Transverse colon (tissue), 4 donors: Measurements from ENCODE around the gene KCNRG. TPM values are rescaled to one million over a fixed set of nuclear protein-coding genes. Genes with fewer than 3 reads are reported as not detected.

Source experiments
- DNase-seq: peaks from one replicate; pipeline ENCODE4 v3.0.0-alpha.2; 2019
- H3K27ac ChIP-seq, 4 donors: fragments of 200-600 bp; sonication (generic); 2 replicates each; pipeline ENCODE4 v1.5.1; 2016 to 2018; ENCODE audit warnings: inconsistent platforms in 4 of 4
- H3K27me3 ChIP-seq: fragments of 200-600 bp; sonication (generic); 2 replicates; pipeline ENCODE4 v1.5.1; 2017; ENCODE audit warnings: inconsistent platforms
- H3K36me3 ChIP-seq, 4 donors: fragments of 200-600 bp; sonication (generic); 2 replicates each; pipeline ENCODE4 v1.5.1; 2017 to 2019; ENCODE audit warnings: inconsistent platforms in 4 of 4
- H3K4me1 ChIP-seq, 4 donors: fragments of 200-600 bp; sonication (generic); 2 replicates each; pipeline ENCODE4 v1.5.1; 2017 to 2020; ENCODE audit warnings: inconsistent platforms in 4 of 4
- H3K4me3 ChIP-seq, 4 donors: fragments of 200-600 bp; sonication (generic); 1 replicate in 1 of 4; 2 replicates in 3 of 4; pipeline versions ENCODE4 v1.5.1 to v1.6.1; 2017 to 2019; ENCODE audit warnings: inconsistent platforms in 4 of 4
- H3K9me3 ChIP-seq, 2 donors: fragments of 200-600 bp; sonication (generic); 2 replicates each; pipeline ENCODE4 v1.5.1; 2017 to 2019; ENCODE audit warnings: inconsistent platforms in 2 of 2
- CTCF ChIP-seq, 5 experiments: fragments of 200-600 bp in 3 of 5; fragments of 450-650 bp in 2 of 5; sonication (generic) in 3 of 5; IDR thresholded peaks; 1 replicate in 2 of 5; 2 replicates in 3 of 5; pipeline ENCODE4 v1.5.1; 2016 to 2017; ENCODE audit warnings: antibody characterized with exemption in 5 of 5, inconsistent platforms in 3 of 5, mild to moderate bottlenecking in 2 of 5, moderate library complexity in 1 of 5
- EP300 ChIP-seq: sonication (generic); formaldehyde crosslinking; IDR thresholded peaks from one replicate; pipeline ENCODE4 v1.6.1; 2017; ENCODE audit warnings: antibody characterized with exemption, low read depth
- POLR2A ChIP-seq: fragments of 450-650 bp; IDR thresholded peaks from one replicate; pipeline ENCODE4 v1.6.1; 2016; ENCODE audit warnings: antibody characterized with exemption, mild to moderate bottlenecking, moderate library complexity
- POLR2AphosphoS5 ChIP-seq, 3 donors: sonication (generic); formaldehyde crosslinking; IDR thresholded peaks; one replicate each; pipeline ENCODE4 v1.6.1; 2016; ENCODE audit warnings: antibody characterized with exemption in 3 of 3
- WGBS, 2 donors: methylation state at CpG; one replicate each; pipeline ENCODE4 v1.1.5; 2018; ENCODE audit warnings: low coverage in 1 of 2; 5-methylcytosine and 5-hydroxymethylcytosine counted together
- in situ Hi-C, 4 donors: fragments of 200-750 bp; cut with MboI; loops; one replicate each; pipeline versions ENCODE4 v1.15.0 to v1.15.1; 2017; ENCODE audit warnings: low sequenced_read_pairs in 3 of 4, low pct_ligation_motif_present in 1 of 4, low pct_unique_long_range_greater_than_20kb in 1 of 4
- intact Hi-C: fragments of 100-400 bp; cut with DNase I; formaldehyde crosslinking; loops from one replicate; pipeline ENCODE4 v1.15.1; 2023; ENCODE audit warnings: low total_unique reads
- total RNA-seq, 4 donors: library from RNA; depleted of rRNA; stranded (reverse); fragments of >200 nt; gene quantifications; one replicate each; pipeline ENCODE4 v1.1.0, GENCODE V29; 2016

The KCNRG gene
- total RNA-seq, 4 donors from 2014 or later, result 2.9 to 3.7 TPM; not detected in 2

- peaks cover 0 to 38% (median 11%) of the 10 kb centered on the region in 4 donors for H3K36me3 ChIP-seq
- H3K9me3 ChIP-seq, result no peaks in the 10 kb centered on the region
- peaks cover 4 to 22% (median 8%) of the 10 kb centered on the region in 4 donors for H3K4me1 ChIP-seq
- 67 to 80% methylated on average over 2 of the region's 2 CpGs for WGBS, 2 donors
- in situ Hi-C loops, result loop anchor here in 1 of 4 donors (10.0 kb wide), 1 partner anchor 48 kb away; no protein-coding TSS in a partner anchor
- intact Hi-C loops, result no loop called here
- H3K4me3 ChIP-seq, result no peak overlapping the region
- H3K27me3 ChIP-seq, result no peaks in the 10 kb centered on the region
- DNase-seq, result no peak
- H3K27ac ChIP-seq, result no peak overlapping the region
- TF ChIP-seq EP300 (no peak), CTCF (IDR thresholded peaks at IDR 0.05) (no peak), POLR2A (no peak)
Measured at GRCh38 chr13:50016444-50016843, 1.2 kb downstream of the KCNRG start.

GRCh38 chr13:50017819-50018218 lies 2.6 kb downstream of the KCNRG start:
- Histone ChIP-seq H3K27me3 (no peaks in the 10 kb centered on the region), H3K36me3 (peaks cover 0 to 28% (median 6%) of the 10 kb centered on the region in 4 donors), H3K4me3 (no peak overlapping the region), H3K4me1 (peaks cover 4 to 22% (median 8%) of the 10 kb centered on the region in 4 donors), H3K9me3 (no peaks in the 10 kb centered on the region), H3K27ac (no peak overlapping the region)
- intact Hi-C loops, result no loop called here
- in situ Hi-C loops, result loop anchor here in 1 of 4 donors (10.0 kb wide), 1 partner anchor 47 kb away; no protein-coding TSS in a partner anchor
- TF ChIP-seq EP300 (no peak), CTCF (IDR thresholded peaks at IDR 0.05) (no peak), POLR2AphosphoS5 (IDR thresholded peaks at IDR 0.05) (no peak), POLR2A (no peak)
- DNase-seq, result no peak

GRCh38 chr13:50025436-50025835 lies 10.2 kb downstream of the KCNRG start:
- peaks cover 0 to 8% (median 4%) of the 10 kb centered on the region in 4 donors for H3K36me3 ChIP-seq
- no peak overlapping the region for H3K27ac ChIP-seq
- DNase-seq, result no peak
- in situ Hi-C loops, result no loop called here
- H3K4me1 ChIP-seq, result peaks cover 0 to 15% (median 0%) of the 10 kb centered on the region in 4 donors
- 75 to 86% methylated on average over 1 of the region's 1 CpG for WGBS, 2 donors
- no peaks in the 10 kb centered on the region for H3K9me3 ChIP-seq
- H3K27me3 ChIP-seq, result no peaks in the 10 kb centered on the region
- intact Hi-C loops, result no loop called here
- no peak for TF ChIP-seq POLR2A
- TF ChIP-seq EP300, result no peak
- no peak for TF ChIP-seq POLR2AphosphoS5 (IDR thresholded peaks at IDR 0.05)
- no peak for TF ChIP-seq CTCF (IDR thresholded peaks at IDR 0.05)
- no peak overlapping the region for H3K4me3 ChIP-seq

GRCh38 chr13:50026788-50027473 lies 11.7 kb downstream of the KCNRG start:
- H3K4me1 ChIP-seq, result peaks cover 0 to 15% (median 0%) of the 10 kb centered on the region in 4 donors

More at GRCh38 chr13:50026788-50027473, 11.7 kb downstream of the KCNRG start:
- H3K36me3 ChIP-seq, result peaks cover 0 to 5% (median 0%) of the 10 kb centered on the region in 4 donors
- TF ChIP-seq POLR2AphosphoS5 (IDR thresholded peaks at IDR 0.05) (no peak), POLR2A (no peak), CTCF (IDR thresholded peaks at IDR 0.05) (no peak), EP300 (no peak)
- in situ Hi-C loops (no loop called here), intact Hi-C loops (no loop called here)
- no peak for DNase-seq
- WGBS, 2 donors, result 50 to 58% methylated on average over 2 of the region's 2 CpGs
- no peak overlapping the region for H3K4me3 ChIP-seq
- no peaks in the 10 kb centered on the region for H3K27me3 ChIP-seq
- no peak overlapping the region for H3K27ac ChIP-seq
- H3K9me3 ChIP-seq, result no peaks in the 10 kb centered on the region
